ENCODE data around the gene ICE2. TPM values are rescaled to one million over a fixed set of nuclear protein-coding genes. Genes with fewer than 3 reads are reported as not detected.

ICE2 gene
- total and polyA plus RNA-seq, 2 experiments from 2014 or later, result 64.2 to 64.3 TPM

DNA sequence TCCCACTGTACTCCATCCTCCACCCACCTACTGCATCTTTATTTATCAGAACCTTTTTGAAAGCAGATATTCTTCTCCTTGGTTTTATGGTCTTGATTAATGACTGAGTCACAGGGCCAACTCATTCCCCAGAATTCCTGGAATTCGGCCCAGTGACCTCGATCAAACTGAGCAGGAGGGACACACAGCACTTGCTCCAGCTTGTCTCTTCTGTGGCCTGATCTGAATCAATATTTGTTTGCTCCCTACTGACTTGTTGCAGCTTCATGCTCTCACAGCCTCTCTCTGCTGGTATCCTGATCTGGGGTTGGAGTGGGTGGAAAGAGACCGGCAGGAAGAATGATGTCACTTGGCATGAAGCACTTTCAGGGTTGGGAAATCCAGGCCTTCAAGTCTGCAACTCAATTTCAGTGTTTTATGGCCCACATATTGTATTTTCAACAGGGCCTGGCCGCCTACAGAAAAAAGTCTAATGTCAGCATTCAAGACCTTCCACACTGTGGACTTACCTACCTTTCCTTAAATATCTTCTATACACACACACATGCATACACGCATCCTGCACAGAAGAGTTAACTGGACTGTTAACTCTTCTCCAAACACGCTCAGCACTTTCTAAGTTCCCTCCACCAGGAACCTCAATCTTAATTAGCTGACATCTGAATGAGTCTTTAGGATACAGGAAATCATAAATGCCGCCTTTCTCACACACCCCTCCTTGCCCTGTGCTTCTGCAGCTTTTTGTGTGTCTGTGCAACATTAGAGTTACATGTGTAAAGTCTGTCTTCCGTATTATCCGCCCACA, 85.8 kb downstream of the ICE2 start:
- peaks cover 6% of the 10 kb centered on the region for H3K27me3 ChIP-seq (ENCODE audit: insufficient read depth)
- peaks cover 59% of the 10 kb centered on the region for H3K4me1 ChIP-seq (ENCODE audit: insufficient read depth)
- peaks cover 2% of the 10 kb centered on the region for H3K27me3 Mint-ChIP-seq (ENCODE audit: insufficient read depth, low read depth, poor library complexity)
- no peaks in the 10 kb centered on the region for H3F3A ChIP-seq (replicated peaks; ENCODE audit: low read depth)
- no peak for DNase-seq (ENCODE audit: low spot score)
- H4K20me1 ChIP-seq (replicated peaks; ENCODE audit: insufficient read depth), result peaks cover 17% of the 10 kb centered on the region; the same call in 1 of the 2 replicates
- H3K4me2 ChIP-seq, result no peak overlapping the region
- H2AFZ ChIP-seq, result no peak overlapping the region
- TF ChIP-seq STAT1 (IDR thresholded peaks at IDR 0.05; ENCODE audit: unreplicated experiment), result no peak
- no peaks in the 10 kb centered on the region for H3K9me2 ChIP-seq (ENCODE audit: insufficient read depth)
- H3K36me3 ChIP-seq (ENCODE audit: insufficient read depth), result no peaks in the 10 kb centered on the region
- peaks cover 83% of the 10 kb centered on the region for H3K79me2 ChIP-seq (replicated peaks; ENCODE audit: insufficient read depth)
- H3K4me3 ChIP-seq, result no peak overlapping the region
- peak overlapping the region; percentile 53; the same call in 1 of the 2 replicates for H3K27ac ChIP-seq (ENCODE audit: low read depth)
- peaks cover 64% of the 10 kb centered on the region for H3K4me1 Mint-ChIP-seq
- H3K4me3 Mint-ChIP-seq, result no peak overlapping the region
- no peaks in the 10 kb centered on the region; the same call in 1 of the 3 replicates for H3K36me3 Mint-ChIP-seq (ENCODE audit: low read depth)
- peak overlapping the region; percentile 11; the same call in 1 of the 2 replicates for H3K27ac Mint-ChIP-seq
- H3K9me3 Mint-ChIP-seq, result no peaks in the 10 kb centered on the region
- ATAC-seq, result no peak

DNA sequence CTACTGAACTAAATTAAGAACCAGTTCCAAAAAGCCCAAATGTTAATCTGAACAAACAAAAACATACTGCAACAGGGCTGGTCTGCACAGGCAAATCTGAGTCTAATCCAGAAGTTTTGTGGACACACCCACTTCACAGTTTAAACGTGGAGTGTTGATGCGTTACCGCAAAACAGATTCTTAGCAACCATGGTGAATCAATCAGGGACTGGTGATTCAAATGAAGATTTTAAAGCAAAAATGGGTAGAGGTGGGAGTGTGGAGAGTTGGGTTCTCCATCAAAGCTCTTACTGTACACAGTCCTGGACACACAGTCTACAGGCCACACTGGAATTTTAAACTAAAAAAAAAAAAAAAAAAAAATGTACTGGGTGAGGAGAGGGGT, 86.3 kb downstream of the ICE2 start:
- Mint-ChIP-seq H3K9me3 (no peaks in the 10 kb centered on the region), H3K27me3 (ENCODE audit: insufficient read depth, low read depth, poor library complexity) (peaks cover 2% of the 10 kb centered on the region), H3K4me3 (no peak overlapping the region), H3K4me1 (peaks cover 64% of the 10 kb centered on the region), H3K27ac (no peak overlapping the region), H3K36me3 (ENCODE audit: low read depth) (no peaks in the 10 kb centered on the region; the same call in 1 of the 3 replicates)
- peaks cover 17% of the 10 kb centered on the region; the same call in 1 of the 2 replicates for H4K20me1 ChIP-seq (replicated peaks; ENCODE audit: insufficient read depth)
- no peaks in the 10 kb centered on the region for H3K9me2 ChIP-seq (ENCODE audit: insufficient read depth)
- H3K36me3 ChIP-seq (ENCODE audit: insufficient read depth), result no peaks in the 10 kb centered on the region
- no peak overlapping the region for H2AFZ ChIP-seq
- DNase-seq (ENCODE audit: low spot score) (peak; percentile 56), ATAC-seq (no peak)
- H3F3A ChIP-seq (replicated peaks; ENCODE audit: low read depth), result no peaks in the 10 kb centered on the region
- no peak overlapping the region; the same call in 1 of the 2 replicates for H3K27ac ChIP-seq (ENCODE audit: low read depth)
- peaks cover 6% of the 10 kb centered on the region for H3K27me3 ChIP-seq (ENCODE audit: insufficient read depth)
- H3K4me1 ChIP-seq (ENCODE audit: insufficient read depth), result peaks cover 59% of the 10 kb centered on the region
- no peak overlapping the region for H3K4me3 ChIP-seq
- peaks cover 89% of the 10 kb centered on the region for H3K79me2 ChIP-seq (replicated peaks; ENCODE audit: insufficient read depth)
- H3K4me2 ChIP-seq, result no peak overlapping the region
- TF ChIP-seq, protein P1, sequence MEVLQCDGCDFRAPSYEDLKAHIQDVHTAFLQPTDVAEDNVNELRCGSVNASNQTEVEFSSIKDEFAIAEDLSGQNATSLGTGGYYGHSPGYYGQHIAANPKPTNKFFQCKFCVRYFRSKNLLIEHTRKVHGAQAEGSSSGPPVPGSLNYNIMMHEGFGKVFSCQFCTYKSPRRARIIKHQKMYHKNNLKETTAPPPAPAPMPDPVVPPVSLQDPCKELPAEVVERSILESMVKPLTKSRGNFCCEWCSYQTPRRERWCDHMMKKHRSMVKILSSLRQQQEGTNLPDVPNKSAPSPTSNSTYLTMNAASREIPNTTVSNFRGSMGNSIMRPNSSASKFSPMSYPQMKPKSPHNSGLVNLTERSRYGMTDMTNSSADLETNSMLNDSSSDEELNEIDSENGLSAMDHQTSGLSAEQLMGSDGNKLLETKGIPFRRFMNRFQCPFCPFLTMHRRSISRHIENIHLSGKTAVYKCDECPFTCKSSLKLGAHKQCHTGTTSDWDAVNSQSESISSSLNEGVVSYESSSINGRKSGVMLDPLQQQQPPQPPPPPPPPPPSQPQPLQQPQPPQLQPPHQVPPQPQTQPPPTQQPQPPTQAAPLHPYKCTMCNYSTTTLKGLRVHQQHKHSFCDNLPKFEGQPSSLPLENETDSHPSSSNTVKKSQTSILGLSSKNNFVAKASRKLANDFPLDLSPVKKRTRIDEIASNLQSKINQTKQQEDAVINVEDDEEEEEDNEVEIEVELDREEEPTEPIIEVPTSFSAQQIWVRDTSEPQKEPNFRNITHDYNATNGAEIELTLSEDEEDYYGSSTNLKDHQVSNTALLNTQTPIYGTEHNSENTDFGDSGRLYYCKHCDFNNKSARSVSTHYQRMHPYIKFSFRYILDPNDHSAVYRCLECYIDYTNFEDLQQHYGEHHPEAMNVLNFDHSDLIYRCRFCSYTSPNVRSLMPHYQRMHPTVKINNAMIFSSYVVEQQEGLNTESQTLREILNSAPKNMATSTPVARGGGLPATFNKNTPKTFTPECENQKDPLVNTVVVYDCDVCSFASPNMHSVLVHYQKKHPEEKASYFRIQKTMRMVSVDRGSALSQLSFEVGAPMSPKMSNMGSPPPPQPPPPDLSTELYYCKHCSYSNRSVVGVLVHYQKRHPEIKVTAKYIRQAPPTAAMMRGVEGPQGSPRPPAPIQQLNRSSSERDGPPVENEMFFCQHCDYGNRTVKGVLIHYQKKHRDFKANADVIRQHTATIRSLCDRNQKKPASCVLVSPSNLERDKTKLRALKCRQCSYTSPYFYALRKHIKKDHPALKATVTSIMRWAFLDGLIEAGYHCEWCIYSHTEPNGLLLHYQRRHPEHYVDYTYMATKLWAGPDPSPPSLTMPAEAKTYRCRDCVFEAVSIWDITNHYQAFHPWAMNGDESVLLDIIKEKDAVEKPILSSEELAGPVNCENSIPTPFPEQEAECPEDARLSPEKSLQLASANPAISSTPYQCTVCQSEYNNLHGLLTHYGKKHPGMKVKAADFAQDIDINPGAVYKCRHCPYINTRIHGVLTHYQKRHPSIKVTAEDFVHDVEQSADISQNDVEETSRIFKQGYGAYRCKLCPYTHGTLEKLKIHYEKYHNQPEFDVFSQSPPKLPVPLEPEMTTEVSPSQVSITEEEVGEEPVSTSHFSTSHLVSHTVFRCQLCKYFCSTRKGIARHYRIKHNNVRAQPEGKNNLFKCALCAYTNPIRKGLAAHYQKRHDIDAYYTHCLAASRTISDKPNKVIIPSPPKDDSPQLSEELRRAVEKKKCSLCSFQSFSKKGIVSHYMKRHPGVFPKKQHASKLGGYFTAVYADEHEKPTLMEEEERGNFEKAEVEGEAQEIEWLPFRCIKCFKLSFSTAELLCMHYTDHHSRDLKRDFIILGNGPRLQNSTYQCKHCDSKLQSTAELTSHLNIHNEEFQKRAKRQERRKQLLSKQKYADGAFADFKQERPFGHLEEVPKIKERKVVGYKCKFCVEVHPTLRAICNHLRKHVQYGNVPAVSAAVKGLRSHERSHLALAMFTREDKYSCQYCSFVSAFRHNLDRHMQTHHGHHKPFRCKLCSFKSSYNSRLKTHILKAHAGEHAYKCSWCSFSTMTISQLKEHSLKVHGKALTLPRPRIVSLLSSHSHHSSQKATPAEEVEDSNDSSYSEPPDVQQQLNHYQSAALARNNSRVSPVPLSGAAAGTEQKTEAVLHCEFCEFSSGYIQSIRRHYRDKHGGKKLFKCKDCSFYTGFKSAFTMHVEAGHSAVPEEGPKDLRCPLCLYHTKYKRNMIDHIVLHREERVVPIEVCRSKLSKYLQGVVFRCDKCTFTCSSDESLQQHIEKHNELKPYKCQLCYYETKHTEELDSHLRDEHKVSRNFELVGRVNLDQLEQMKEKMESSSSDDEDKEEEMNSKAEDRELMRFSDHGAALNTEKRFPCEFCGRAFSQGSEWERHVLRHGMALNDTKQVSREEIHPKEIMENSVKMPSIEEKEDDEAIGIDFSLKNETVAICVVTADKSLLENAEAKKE (CRISPR knock-in tag; IDR thresholded peaks at IDR 0.05), result no peak
- TF ChIP-seq ZNF331 (CRISPR knock-in tag; IDR thresholded peaks at IDR 0.05; ENCODE audit: low read depth) (no peak), NANOG (IDR thresholded peaks at IDR 0.05; ENCODE audit: borderline replicate concordance) (no peak)
- TF ChIP-seq, protein P2, sequence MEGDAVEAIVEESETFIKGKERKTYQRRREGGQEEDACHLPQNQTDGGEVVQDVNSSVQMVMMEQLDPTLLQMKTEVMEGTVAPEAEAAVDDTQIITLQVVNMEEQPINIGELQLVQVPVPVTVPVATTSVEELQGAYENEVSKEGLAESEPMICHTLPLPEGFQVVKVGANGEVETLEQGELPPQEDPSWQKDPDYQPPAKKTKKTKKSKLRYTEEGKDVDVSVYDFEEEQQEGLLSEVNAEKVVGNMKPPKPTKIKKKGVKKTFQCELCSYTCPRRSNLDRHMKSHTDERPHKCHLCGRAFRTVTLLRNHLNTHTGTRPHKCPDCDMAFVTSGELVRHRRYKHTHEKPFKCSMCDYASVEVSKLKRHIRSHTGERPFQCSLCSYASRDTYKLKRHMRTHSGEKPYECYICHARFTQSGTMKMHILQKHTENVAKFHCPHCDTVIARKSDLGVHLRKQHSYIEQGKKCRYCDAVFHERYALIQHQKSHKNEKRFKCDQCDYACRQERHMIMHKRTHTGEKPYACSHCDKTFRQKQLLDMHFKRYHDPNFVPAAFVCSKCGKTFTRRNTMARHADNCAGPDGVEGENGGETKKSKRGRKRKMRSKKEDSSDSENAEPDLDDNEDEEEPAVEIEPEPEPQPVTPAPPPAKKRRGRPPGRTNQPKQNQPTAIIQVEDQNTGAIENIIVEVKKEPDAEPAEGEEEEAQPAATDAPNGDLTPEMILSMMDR (conservative IDR thresholded peaks at IDR 0.05; ENCODE audit: low read depth in 2 of 2), result no peak
- TF ChIP-seq, protein P3, sequence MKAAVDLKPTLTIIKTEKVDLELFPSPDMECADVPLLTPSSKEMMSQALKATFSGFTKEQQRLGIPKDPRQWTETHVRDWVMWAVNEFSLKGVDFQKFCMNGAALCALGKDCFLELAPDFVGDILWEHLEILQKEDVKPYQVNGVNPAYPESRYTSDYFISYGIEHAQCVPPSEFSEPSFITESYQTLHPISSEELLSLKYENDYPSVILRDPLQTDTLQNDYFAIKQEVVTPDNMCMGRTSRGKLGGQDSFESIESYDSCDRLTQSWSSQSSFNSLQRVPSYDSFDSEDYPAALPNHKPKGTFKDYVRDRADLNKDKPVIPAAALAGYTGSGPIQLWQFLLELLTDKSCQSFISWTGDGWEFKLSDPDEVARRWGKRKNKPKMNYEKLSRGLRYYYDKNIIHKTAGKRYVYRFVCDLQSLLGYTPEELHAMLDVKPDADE (IDR thresholded peaks at IDR 0.05), result no peak
- TF ChIP-seq, protein P4, sequence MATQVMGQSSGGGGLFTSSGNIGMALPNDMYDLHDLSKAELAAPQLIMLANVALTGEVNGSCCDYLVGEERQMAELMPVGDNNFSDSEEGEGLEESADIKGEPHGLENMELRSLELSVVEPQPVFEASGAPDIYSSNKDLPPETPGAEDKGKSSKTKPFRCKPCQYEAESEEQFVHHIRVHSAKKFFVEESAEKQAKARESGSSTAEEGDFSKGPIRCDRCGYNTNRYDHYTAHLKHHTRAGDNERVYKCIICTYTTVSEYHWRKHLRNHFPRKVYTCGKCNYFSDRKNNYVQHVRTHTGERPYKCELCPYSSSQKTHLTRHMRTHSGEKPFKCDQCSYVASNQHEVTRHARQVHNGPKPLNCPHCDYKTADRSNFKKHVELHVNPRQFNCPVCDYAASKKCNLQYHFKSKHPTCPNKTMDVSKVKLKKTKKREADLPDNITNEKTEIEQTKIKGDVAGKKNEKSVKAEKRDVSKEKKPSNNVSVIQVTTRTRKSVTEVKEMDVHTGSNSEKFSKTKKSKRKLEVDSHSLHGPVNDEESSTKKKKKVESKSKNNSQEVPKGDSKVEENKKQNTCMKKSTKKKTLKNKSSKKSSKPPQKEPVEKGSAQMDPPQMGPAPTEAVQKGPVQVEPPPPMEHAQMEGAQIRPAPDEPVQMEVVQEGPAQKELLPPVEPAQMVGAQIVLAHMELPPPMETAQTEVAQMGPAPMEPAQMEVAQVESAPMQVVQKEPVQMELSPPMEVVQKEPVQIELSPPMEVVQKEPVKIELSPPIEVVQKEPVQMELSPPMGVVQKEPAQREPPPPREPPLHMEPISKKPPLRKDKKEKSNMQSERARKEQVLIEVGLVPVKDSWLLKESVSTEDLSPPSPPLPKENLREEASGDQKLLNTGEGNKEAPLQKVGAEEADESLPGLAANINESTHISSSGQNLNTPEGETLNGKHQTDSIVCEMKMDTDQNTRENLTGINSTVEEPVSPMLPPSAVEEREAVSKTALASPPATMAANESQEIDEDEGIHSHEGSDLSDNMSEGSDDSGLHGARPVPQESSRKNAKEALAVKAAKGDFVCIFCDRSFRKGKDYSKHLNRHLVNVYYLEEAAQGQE (IDR thresholded peaks at IDR 0.05; ENCODE audit: unreplicated experiment), result no peak

All from GM23338 (cell line).